Transverse colon (tissue), 4 donors: ENCODE data around the gene ATP2B3. TPM values are rescaled to one million over a fixed set of nuclear protein-coding genes. Genes with fewer than 3 reads are reported as not detected.
A peak's percentile ranks its signal among the peaks of the same experiment; 100 is the strongest.

Experiments used
- DNase-seq: peaks from one replicate; pipeline ENCODE4 v3.0.0-alpha.2; 2019
- H3K27ac ChIP-seq, 4 donors: fragments of 200-600 bp; sonication (generic); 2 replicates each; pipeline ENCODE4 v1.5.1; 2016 to 2018; ENCODE audit warnings: inconsistent platforms in 4 of 4
- H3K27me3 ChIP-seq: fragments of 200-600 bp; sonication (generic); 2 replicates; pipeline ENCODE4 v1.5.1; 2017; ENCODE audit warnings: inconsistent platforms
- H3K36me3 ChIP-seq, 4 donors: fragments of 200-600 bp; sonication (generic); 2 replicates each; pipeline ENCODE4 v1.5.1; 2017 to 2019; ENCODE audit warnings: inconsistent platforms in 4 of 4
- H3K4me1 ChIP-seq, 4 donors: fragments of 200-600 bp; sonication (generic); 2 replicates each; pipeline ENCODE4 v1.5.1; 2017 to 2020; ENCODE audit warnings: inconsistent platforms in 4 of 4
- H3K4me3 ChIP-seq, 4 donors: fragments of 200-600 bp; sonication (generic); 1 replicate in 1 of 4; 2 replicates in 3 of 4; pipeline versions ENCODE4 v1.5.1 to v1.6.1; 2017 to 2019; ENCODE audit warnings: inconsistent platforms in 4 of 4
- H3K9me3 ChIP-seq, 2 donors: fragments of 200-600 bp; sonication (generic); 2 replicates each; pipeline ENCODE4 v1.5.1; 2017 to 2019; ENCODE audit warnings: inconsistent platforms in 2 of 2
- EP300 ChIP-seq: sonication (generic); formaldehyde crosslinking; IDR thresholded peaks from one replicate; pipeline ENCODE4 v1.6.1; 2017; ENCODE audit warnings: antibody characterized with exemption, low read depth
- POLR2A ChIP-seq: fragments of 450-650 bp; IDR thresholded peaks from one replicate; pipeline ENCODE4 v1.6.1; 2016; ENCODE audit warnings: antibody characterized with exemption, mild to moderate bottlenecking, moderate library complexity
- POLR2AphosphoS5 ChIP-seq, 3 donors: sonication (generic); formaldehyde crosslinking; IDR thresholded peaks; one replicate each; pipeline ENCODE4 v1.6.1; 2016; ENCODE audit warnings: antibody characterized with exemption in 3 of 3
- WGBS, 2 donors: methylation state at CpG; one replicate each; pipeline ENCODE4 v1.1.5; 2018; ENCODE audit warnings: low coverage in 1 of 2; 5-methylcytosine and 5-hydroxymethylcytosine counted together
- in situ Hi-C, 4 donors: fragments of 200-750 bp; cut with MboI; loops; one replicate each; pipeline versions ENCODE4 v1.15.0 to v1.15.1; 2017; ENCODE audit warnings: low sequenced_read_pairs in 3 of 4, low pct_ligation_motif_present in 1 of 4, low pct_unique_long_range_greater_than_20kb in 1 of 4
- intact Hi-C: fragments of 100-400 bp; cut with DNase I; formaldehyde crosslinking; loops from one replicate; pipeline ENCODE4 v1.15.1; 2023; ENCODE audit warnings: low total_unique reads
- total RNA-seq, 4 donors: library from RNA; depleted of rRNA; stranded (reverse); fragments of >200 nt; gene quantifications; one replicate each; pipeline ENCODE4 v1.1.0, GENCODE V29; 2016
- TF ChIP-seq, protein P1 (sequence below), 5 experiments: fragments of 200-600 bp in 3 of 5; fragments of 450-650 bp in 2 of 5; sonication (generic) in 3 of 5; IDR thresholded peaks; 1 replicate in 2 of 5; 2 replicates in 3 of 5; pipeline ENCODE4 v1.5.1; 2016 to 2017; ENCODE audit warnings: antibody characterized with exemption in 5 of 5, inconsistent platforms in 3 of 5, mild to moderate bottlenecking in 2 of 5, moderate library complexity in 1 of 5

The ATP2B3 gene
- total RNA-seq, 4 donors from 2014 or later = not detected

DNA sequence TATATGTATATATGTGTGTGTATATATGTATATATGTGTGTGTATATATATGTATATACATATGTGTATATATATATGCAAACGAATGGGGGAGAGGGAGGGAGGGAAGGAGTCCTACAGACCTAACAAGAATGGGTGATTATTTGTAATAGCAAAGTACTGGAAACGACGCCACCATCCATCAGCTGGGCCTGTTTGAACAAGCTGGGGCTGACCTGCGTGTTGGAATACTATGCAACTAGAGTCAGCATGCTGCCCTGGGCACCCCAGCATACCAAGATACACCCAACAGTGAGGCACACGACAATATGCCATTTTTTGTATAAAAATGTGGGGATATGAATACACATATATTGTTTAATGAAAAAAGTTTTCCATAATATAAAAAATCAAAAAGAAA, 103.1 kb downstream of the ATP2B3 start:
- WGBS, 2 donors = 74% methylated on average over 5 of the region's 5 CpGs; no CpG with 5 or more reads in 1 of the 2 donors

DNA sequence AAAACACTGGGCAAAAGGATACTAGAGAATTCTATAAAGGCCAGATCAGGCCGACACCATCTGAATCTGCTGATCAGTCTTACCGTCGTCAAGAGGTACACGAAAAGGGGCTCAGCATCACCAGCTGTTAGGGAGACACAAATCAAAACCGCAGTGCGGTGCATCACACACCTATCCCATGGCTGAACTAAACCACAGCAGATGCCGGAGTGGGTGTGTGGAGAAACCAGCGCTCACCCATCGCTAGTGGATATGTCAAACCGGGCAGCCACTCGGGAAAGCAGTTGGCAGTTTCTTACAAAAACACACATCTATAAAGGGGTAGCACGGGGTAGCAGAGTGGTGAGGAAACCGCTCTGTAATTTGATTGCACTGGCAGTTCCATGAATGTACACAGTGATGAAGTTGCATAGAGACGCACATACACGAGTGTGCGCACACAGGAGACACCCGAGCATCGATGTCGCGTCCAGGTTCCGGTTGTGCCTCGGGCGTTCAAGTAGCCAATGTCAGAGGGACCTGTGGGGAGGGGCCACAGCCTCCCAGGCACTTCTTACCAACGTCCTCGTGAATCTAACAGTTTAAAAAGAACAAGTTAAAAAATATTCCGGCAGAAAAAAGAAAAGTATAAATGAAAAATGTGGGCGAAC, 104.6 kb downstream of the ATP2B3 start:
- Histone ChIP-seq H3K4me3 (no peak overlapping the region), H3K4me1 (no peaks in the 10 kb centered on the region), H3K27ac (no peak overlapping the region), H3K9me3 (no peaks in the 10 kb centered on the region), H3K36me3 (no peaks in the 10 kb centered on the region), H3K27me3 (no peaks in the 10 kb centered on the region)
- in situ Hi-C loops (no loop called here), intact Hi-C loops (no loop called here)
- WGBS, 2 donors = 80 to 87% methylated on average over 1 to 27 of the region's 27 CpGs
- no peak for TF ChIP-seq POLR2A
- TF ChIP-seq, protein P1, sequence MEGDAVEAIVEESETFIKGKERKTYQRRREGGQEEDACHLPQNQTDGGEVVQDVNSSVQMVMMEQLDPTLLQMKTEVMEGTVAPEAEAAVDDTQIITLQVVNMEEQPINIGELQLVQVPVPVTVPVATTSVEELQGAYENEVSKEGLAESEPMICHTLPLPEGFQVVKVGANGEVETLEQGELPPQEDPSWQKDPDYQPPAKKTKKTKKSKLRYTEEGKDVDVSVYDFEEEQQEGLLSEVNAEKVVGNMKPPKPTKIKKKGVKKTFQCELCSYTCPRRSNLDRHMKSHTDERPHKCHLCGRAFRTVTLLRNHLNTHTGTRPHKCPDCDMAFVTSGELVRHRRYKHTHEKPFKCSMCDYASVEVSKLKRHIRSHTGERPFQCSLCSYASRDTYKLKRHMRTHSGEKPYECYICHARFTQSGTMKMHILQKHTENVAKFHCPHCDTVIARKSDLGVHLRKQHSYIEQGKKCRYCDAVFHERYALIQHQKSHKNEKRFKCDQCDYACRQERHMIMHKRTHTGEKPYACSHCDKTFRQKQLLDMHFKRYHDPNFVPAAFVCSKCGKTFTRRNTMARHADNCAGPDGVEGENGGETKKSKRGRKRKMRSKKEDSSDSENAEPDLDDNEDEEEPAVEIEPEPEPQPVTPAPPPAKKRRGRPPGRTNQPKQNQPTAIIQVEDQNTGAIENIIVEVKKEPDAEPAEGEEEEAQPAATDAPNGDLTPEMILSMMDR (IDR thresholded peaks at IDR 0.05) = no peak
- no peak for TF ChIP-seq EP300
- TF ChIP-seq POLR2AphosphoS5 (IDR thresholded peaks at IDR 0.05) = no peak
- no peak for DNase-seq

More for the DNA sequence above, 103.1 kb downstream of the ATP2B3 start:
- in situ Hi-C loops (no loop called here), intact Hi-C loops (no loop called here)
- Histone ChIP-seq H3K9me3 (no peaks in the 10 kb centered on the region), H3K27me3 (no peaks in the 10 kb centered on the region), H3K4me1 (no peaks in the 10 kb centered on the region), H3K4me3 (no peak overlapping the region), H3K27ac (no peak overlapping the region), H3K36me3 (no peaks in the 10 kb centered on the region)
- TF ChIP-seq POLR2A (no peak), EP300 (no peak), POLR2AphosphoS5 (IDR thresholded peaks at IDR 0.05) (no peak)
- TF ChIP-seq, protein P1 (IDR thresholded peaks at IDR 0.05) = no peak
- no peak for DNase-seq

DNA sequence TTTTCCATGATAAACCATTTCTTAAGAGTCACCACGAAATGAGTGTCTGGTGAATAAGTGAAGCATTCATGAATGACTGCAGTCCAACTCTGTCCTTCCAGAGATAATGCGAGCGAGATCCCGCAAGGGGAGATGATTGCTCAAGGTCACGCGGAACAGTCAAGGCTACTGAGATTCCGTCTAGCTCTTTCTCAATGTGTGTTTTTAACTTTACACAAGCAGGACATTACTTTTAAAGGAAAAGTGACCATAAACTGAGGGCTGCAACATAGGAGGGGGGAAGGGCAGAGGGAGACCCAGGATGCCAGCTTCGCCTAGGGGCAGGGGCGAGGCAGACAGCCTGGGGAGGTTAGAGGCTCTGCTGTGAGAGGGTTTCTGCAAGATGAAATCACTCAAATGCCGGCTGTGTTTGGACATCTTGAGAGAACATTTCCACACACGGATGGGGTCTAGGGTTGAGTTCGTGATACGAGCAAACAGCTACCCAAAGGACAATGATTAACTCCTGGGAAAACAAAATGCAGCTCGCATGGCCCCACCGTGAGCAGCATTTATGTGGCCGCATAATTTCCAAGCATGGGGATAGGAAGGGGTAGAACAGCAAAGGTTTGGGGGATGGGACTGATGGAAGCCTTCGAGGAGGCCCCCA, 105.3 kb downstream of the ATP2B3 start:
- no peaks in the 10 kb centered on the region for H3K36me3 ChIP-seq
- H3K27ac ChIP-seq = no peak overlapping the region
- no peak overlapping the region for H3K4me3 ChIP-seq
- intact Hi-C loops = no loop called here
- TF ChIP-seq, protein P1 (IDR thresholded peaks at IDR 0.05) = no peak
- no peak for TF ChIP-seq POLR2AphosphoS5 (IDR thresholded peaks at IDR 0.05)
- no peak for TF ChIP-seq POLR2A
- TF ChIP-seq EP300 = no peak
- WGBS, 2 donors = 20 to 68% methylated on average over 3 to 17 of the region's 17 CpGs
- no peaks in the 10 kb centered on the region for H3K27me3 ChIP-seq
- no peak for DNase-seq
- in situ Hi-C loops = no loop called here
- no peaks in the 10 kb centered on the region for H3K4me1 ChIP-seq
- H3K9me3 ChIP-seq = no peaks in the 10 kb centered on the region

DNA sequence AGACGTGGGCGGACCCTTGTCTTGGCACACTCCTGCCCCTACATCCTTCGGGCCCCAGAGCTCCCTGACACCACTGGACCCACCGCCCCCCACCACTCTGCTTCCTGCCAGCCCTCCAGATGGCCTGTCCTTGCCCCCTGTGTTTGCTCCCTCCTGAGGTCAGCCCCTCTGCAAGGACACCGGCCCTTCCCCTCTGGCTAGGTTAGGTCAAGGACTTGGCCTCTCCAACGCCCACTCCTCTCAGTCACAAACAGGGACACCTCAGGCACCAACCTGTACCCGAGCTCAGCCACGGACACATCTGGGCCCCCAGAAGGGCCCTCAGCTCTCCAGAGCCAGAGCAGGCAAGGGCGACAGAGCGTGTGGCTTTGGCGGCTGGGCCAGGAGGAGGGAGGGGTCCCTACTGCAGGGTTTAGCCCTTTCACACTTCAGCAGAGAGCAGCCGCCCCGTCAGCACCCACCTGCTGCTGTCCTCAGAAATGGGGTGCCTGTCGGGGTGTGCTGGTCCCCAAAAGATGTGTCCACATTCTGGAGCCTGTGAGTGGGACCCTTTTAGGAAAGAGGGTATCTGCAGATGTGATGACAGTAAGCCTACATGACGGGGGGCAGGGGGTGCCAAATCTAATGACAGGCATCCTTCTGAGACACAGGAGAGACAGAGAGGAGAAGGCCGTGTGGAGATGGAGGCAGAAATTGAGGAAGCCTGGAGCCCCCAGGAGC, 106.0 kb downstream of the ATP2B3 start:
- intact Hi-C loops (no loop called here), in situ Hi-C loops (no loop called here)
- TF ChIP-seq POLR2A (no peak), POLR2AphosphoS5 (IDR thresholded peaks at IDR 0.05) (no peak), EP300 (no peak)
- TF ChIP-seq, protein P1 (IDR thresholded peaks at IDR 0.05) = no peak
- Histone ChIP-seq H3K4me1 (no peaks in the 10 kb centered on the region), H3K9me3 (no peaks in the 10 kb centered on the region), H3K27ac (no peak overlapping the region), H3K4me3 (no peak overlapping the region), H3K27me3 (no peaks in the 10 kb centered on the region), H3K36me3 (no peaks in the 10 kb centered on the region)
- 78% methylated on average over 16 of the region's 16 CpGs; no CpG with 5 or more reads in 1 of the 2 donors for WGBS, 2 donors
- peak; percentile 0 for DNase-seq
